HG02678 (cell line): ENCODE measurements around the gene AUTS2.

Experiments
- ATAC-seq: cut with Tn5 transposase; IDR thresholded peaks from one replicate; pipeline ENCODE4 v1.9.1; 2021; ENCODE audit warnings: mild to moderate bottlenecking, moderate library complexity; ENCODE audit not compliant: unreplicated experiment

Gene AUTS2

GRCh38 chr7:70470746-70471145, 872.5 kb downstream of the AUTS2 start:
- ATAC-seq = no peak

DNA sequence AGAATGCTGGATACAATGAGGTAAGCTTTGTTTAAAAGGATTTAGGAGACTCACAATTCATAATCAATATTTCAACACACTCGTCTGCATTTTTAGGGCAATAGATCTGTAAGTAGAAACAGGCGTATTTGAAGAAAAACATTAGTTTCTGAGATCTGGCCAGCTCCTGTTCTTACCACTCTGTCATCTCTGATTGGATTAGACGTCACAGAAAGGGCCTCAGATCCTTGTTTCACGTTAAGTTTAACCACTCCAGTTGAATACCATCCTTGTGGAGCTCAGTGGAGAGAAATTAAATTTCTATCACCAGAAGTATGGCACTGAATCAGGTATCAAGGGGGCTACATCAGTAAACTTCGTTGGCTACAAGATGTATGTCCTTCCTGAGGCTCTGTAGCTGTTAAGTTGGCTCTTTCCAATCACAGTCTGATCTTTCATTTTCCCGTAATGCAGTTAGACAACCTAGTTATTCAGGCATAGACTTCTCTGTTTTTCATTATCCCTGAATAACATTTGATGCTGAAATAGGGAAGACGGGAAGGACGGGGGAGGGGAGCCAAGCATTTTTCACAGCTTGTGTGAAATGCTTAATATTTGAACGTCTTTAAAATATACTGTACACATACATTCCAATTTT, 874.4 kb downstream of the AUTS2 start:
- no peak for ATAC-seq

GRCh38 chr7:70474639-70475234, 876.5 kb downstream of the AUTS2 start:
- ATAC-seq = no peak

DNA sequence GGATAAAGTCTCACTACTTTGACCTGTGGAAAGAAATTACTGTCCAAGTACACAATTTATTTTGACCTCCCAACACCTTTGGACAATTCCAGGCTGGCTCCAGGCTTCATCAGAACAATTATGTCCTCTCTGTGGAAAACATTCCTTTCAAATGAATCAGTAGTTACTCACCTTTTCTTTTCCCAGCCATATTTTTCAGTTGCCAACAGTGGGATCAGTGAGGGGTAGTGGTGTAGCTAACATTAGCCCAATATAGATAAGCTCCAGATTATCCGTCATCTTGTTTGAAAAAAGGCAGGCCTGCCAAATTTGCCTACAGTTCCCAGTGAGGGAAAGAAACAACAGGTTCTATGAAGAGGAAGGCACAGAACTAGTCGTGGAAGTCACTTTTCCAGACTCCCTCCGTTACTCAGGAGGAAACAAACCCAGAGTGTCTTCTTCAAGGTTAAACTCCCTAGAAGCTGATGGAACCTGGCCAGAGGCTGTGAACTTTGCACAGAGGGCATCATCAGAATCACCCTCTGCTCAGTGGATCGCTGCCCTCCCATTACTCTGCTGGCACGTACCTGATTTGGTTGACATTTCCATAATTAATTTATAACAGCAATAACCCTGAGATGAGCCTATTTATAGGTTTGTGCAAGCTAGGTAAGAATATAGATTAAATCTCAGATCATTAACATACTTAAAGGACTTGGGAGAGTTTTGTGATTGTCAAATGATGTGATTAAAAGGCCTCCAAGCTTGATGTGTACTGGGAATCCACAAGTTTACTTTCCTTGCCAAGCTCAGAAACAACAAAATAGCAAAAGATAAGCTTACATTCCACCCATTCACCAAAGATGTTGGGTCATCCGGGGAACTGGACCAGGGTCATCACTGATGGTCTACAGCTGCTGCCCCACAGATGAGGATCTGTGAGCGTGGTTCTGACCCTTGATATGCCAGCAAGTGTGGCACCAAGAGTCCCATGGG, 879.0 kb downstream of the AUTS2 start:
- ATAC-seq = no peak

DNA sequence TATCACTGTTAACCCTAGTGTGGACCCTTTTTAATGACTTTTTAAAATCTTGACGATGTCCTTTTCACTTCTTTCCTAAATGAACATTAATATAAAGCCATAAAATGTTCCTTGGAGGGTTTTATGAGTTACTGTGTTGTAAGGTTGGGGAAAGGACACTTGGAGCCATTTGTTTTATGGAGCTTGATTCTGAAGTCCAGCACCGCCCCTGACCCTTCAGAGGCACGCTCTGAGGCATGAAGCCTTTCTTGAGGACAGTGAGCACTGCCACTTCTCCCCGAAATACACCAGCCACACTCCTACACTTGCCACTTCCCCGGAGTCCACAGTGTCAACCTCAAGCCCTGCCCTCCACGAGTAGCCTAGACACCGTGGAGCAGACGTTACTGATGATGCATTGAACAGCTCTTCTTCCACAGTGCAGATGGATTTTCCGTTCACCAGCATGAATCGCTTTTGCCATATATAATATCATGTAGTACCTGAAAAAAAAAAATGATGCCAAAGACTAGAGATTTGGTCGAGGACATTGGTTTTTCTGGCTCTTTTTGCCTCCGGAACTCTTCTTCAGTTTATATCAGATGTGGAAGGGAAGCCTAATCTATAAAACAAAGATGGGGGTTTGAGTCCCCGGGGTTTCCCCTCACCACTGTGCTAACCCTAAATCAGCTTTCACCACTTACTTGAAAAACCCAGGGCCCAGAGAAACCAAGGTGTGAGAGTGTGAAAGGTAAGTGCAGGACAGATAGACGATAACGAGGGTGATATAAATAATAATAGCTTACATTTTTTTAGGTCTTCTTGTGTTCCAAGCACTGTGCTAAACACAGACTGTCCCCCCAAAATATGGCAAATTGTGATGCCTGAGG, 881.1 kb downstream of the AUTS2 start:
- no peak for ATAC-seq

GRCh38 chr7:70480927-70481569, 882.8 kb downstream of the AUTS2 start:
- ATAC-seq = no peak

DNA sequence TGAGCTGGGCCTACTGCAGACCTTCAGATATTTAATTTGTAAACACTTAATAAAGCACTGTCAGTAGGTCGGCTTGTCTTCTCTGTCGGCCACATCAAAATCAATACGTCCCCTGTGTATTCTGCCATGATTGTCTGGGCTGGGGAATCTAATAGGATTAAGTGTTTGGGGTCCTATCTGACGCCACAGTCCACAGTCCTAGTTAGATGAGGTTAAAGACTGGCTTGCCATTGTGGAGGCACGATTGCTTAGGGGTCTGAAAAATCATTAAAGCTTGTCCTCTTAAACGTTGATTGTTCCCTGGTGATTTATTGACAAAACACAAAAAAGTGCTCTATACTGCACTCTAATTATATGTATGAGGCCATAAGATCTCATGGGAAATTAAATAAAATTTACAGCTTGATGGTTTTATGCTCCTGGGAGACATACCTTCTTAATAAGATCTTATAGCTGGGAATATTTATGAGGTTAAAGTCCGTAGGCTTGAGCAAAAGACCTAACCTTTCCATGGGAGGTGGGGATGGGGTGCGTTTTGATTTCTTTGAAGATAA, 883.4 kb downstream of the AUTS2 start:
- ATAC-seq = no peak

GRCh38 chr7:70484255-70484654, 886.0 kb downstream of the AUTS2 start:
- no peak for ATAC-seq

GRCh38 chr7:70486977-70487376, 888.7 kb downstream of the AUTS2 start:
- ATAC-seq = no peak

DNA sequence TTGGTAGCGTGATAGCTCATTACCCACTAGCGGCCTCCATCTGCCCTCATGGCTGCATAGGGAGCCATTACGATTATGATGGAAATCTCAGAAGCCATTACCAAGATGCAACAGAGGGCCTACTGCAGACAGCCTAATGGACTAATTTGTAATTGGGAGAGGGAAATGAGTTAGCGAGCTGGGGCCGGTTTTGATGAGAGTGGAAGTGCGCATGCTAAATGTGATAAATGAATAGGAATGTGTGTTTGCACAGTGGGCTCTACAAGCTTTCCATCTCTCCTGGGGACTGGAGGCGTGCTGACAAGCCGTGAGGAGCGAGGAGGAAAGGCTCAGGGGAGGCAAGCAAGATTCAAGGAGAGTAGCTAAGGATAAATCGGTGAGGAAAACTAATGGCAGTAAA, 889.2 kb downstream of the AUTS2 start:
- no peak for ATAC-seq

DNA sequence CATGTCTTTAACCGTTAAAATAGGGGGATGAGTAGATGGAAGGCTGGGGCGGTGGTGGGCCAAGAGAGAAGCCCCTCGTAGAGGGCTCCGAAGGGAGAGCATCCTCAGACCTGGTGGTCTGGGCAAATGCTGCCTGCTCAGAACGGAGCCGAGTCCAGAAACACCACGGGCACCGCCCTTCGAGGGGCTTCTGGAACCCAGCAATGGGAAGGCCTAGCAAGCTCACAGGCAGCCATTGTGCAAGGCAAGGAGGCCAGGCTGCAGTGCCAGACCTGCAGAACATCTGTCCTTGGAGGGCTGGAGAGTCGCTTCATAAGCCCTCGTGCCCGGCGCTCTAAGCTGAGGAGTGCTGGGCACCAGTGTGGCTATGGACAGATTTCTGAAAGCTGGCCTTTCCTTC, 889.6 kb downstream of the AUTS2 start:
- ATAC-seq = no peak

- ATAC-seq = no peak
Measured at GRCh38 chr7:70489813-70490212, 891.5 kb downstream of the AUTS2 start.

- ATAC-seq = no peak
Measured at GRCh38 chr7:70492625-70493024, 894.4 kb downstream of the AUTS2 start.

DNA sequence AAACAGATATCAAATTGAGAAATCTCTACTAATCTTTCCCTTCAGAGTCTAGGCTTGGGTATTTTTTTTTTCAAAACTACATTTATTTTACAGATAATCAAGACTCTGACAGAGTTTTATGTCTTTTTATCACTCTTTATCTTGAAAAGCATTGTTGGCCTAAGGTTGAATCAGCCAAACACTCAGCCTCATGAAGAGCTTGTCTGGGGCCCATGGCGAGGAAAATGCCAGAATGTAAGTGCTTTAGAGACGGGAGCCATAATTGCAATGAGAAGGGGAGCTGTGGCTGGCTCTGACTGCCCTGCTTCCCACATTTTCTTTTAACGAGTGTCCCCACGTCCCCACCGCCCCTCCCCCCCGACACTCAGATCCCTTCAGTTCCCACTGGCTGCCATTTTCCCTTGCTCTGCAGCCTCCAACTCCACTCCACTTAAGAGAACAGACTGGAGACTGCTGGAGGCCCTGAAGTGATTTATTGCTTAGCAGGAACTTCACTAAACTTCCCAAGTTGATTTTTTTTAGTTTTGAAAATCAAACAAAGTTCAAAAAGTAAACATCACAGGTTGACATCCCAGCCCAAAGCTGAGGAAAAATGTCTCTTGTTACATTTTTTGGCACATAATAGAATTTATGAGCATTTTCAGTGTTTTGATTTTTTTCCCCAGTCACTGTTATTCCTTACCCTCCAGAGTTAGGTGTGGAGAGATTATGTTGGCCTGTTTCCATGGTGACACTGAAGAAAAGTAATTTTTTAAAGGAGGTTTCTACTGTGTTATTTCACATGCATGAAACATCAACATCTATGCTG, 896.2 kb downstream of the AUTS2 start:
- no peak for ATAC-seq

GRCh38 chr7:70495033-70495376, 896.7 kb downstream of the AUTS2 start:
- ATAC-seq = no peak

DNA sequence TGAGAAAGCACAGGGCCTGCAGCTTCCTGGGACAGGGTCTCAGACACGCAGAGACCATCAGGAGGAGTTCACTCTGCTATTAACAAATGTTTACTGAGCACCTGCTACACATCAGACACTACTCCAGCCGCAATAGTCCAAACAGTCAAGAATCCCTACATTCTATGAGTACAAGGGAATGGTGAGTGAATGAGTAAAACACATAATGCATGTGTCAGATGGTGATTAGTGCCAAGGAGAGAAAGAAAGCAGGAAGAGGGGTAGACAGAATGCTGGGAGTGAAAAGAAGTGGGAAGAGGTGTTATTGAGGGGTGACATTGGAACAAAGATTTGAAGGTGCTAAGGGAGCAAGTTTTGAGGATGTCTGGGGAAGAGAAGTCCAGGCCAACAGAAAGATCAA, 899.5 kb downstream of the AUTS2 start:
- ATAC-seq = no peak

DNA sequence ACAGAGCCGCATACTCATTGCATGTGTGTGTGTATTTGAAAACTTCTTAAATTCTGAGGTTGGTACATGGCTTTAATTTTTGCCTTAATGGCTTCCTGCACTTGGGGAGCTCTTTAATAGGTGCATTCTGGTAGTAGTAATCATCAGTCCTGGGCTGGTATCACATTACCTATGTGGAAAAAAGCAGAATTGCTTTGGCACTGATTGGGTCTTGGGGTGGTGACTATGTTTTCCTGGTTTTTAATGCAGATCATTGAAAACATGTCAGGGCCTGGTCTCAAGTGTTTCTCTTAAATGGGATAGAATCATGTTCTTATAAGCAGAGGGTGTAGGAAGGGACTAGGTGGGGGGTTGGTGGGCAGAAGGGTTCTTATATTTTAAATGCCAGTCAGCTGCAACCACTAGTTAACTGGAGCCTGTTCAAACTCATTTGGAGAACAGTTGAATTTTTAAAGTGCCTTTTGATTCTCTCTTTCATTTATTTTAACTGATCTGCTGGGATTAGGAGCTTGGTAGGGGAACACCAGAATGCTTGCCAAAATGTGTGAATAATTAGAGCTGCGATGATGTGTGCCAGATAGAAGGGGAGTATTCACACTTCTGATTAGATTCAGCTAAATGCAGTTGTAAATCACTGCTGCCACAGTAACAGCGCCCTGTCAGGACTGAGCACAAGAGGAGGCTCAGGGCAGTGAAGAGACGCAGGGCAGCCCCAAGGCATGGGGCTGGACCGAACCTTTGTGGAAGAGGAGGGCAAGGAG, 900.1 kb downstream of the AUTS2 start:
- no peak for ATAC-seq

GRCh38 chr7:70500261-70500660, 902.0 kb downstream of the AUTS2 start:
- ATAC-seq = no peak
